C4-2B (cell line): ENCODE measurements around the gene TMED7.

ENCODE experiments used
- H3K27ac ChIP-seq: fragments of 450-650 bp; 2 replicates; pipeline ENCODE4 v1.5.1; 2017
- ZFX ChIP-seq: fragments of 450-650 bp; IDR thresholded peaks from 2 replicates; pipeline ENCODE4 v1.6.1; 2017
- TF ChIP-seq, protein P1 (sequence below): fragments of 450-650 bp; conservative IDR thresholded peaks from 2 replicates; pipeline ENCODE4 v1.5.1; 2017; ENCODE audit warnings: mild to moderate bottlenecking

Gene TMED7

DNA sequence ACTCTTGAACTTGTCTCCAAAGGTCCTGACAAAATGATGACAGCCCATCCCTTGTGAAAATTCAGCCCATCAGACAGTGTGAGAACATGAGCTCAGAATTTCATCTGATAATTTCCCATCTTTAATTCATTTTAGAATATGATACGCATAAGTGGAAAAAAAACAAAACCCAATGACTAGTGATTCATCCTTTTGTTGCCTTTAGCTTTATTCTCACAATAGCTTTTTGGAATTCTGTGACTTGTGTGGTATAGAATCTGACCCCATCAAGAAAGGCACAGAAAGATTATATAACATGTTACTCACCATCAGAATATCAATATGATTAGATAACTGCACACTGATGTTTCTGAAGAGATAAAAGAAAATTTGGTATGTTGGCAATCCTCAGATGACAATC is 16.1 kb upstream of the TMED7 start:
- TF ChIP-seq ZFX: no peak
- TF ChIP-seq, protein P1, sequence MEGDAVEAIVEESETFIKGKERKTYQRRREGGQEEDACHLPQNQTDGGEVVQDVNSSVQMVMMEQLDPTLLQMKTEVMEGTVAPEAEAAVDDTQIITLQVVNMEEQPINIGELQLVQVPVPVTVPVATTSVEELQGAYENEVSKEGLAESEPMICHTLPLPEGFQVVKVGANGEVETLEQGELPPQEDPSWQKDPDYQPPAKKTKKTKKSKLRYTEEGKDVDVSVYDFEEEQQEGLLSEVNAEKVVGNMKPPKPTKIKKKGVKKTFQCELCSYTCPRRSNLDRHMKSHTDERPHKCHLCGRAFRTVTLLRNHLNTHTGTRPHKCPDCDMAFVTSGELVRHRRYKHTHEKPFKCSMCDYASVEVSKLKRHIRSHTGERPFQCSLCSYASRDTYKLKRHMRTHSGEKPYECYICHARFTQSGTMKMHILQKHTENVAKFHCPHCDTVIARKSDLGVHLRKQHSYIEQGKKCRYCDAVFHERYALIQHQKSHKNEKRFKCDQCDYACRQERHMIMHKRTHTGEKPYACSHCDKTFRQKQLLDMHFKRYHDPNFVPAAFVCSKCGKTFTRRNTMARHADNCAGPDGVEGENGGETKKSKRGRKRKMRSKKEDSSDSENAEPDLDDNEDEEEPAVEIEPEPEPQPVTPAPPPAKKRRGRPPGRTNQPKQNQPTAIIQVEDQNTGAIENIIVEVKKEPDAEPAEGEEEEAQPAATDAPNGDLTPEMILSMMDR: no peak

GRCh38 chr5:115640274-115640673 is 14.4 kb upstream of the TMED7 start:
- TF ChIP-seq ZFX: no peak
- TF ChIP-seq, protein P1: no peak
- H3K27ac ChIP-seq: no peak overlapping the region

More for the DNA sequence above, 16.1 kb upstream of the TMED7 start:
- no peak overlapping the region for H3K27ac ChIP-seq

- TF ChIP-seq, protein P1: no peak
- no peak for TF ChIP-seq ZFX
Measured at GRCh38 chr5:115639377-115639776, 13.5 kb upstream of the TMED7 start.

DNA sequence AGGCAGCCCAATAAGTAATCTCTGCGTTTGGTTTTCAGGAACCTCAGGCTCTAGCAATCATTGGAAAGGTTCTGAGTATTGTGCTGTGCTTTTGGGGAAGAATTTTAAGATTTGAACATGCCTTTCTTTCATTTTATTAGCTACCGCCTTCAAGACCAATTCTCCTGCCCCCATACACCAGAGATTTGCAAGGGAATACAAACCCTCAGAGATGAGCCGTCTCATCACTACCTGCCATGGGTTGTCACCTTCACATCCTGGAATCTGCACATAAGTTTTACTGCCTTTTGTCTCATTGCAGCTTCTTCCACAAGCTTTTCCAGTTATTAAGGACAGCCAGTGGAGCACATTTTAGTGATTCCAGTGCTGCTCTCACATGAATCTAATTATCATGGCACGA is 11.7 kb upstream of the TMED7 start:
- H3K27ac ChIP-seq: no peak overlapping the region
- TF ChIP-seq ZFX: no peak
- TF ChIP-seq, protein P1: no peak

More at GRCh38 chr5:115639377-115639776, 13.5 kb upstream of the TMED7 start:
- no peak overlapping the region for H3K27ac ChIP-seq

DNA sequence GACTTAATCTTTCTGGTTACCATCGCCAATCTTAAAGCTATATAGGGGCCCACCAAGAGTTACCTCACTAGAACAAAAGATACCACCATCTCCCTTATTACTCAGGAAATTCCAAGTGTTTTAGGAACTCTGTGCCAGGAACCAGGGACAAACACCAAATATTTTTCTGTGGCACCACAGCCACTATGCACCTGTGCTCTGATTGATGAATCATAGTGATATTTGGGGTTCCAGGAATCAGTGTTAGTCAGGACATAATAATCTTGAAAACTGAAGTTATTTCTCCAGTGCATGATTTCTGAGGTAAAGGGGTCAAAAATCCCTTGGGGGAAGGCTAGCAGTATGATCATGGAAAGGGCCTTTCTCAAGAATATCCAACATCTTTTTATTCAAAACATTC is 10.2 kb upstream of the TMED7 start:
- TF ChIP-seq, protein P1: no peak
- TF ChIP-seq ZFX: no peak
- no peak overlapping the region for H3K27ac ChIP-seq

DNA sequence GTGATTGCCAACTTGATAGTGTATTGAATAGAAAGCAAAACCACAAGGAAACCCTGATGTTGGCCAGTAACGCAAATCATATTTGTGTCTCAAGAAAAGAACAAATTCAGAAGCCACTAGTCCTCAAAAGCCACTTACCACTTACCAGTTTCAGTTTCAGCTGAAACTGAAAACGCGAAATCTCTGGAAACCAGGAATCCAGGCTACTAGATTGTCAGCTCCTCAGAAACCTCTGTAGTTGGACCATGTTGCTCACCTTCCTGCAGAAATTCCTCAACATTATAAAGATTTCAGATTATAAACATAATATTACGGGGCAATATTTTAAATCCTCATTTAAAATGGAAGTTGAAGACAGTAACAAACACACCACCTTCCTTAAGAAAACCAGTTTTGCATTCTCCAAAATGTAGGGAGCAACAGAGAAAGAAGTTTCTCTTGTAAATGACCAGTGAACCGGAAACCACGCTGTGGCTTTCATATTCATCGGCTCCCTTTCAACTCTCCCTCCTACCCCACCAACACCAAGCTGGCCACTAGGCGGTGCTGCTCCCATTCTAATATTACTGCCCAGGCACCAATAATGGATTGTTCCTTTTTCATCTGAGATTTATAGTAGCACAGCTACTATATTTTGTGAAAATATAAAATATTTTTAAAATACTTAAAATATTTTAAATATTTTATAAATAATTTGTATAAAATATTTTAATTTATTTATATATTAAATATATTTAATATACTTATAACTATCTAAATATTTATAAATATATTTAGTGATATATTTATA is 8.7 kb upstream of the TMED7 start:
- TF ChIP-seq ZFX: no peak
- TF ChIP-seq, protein P1: peak; percentile 92
- H3K27ac ChIP-seq: no peak overlapping the region

DNA sequence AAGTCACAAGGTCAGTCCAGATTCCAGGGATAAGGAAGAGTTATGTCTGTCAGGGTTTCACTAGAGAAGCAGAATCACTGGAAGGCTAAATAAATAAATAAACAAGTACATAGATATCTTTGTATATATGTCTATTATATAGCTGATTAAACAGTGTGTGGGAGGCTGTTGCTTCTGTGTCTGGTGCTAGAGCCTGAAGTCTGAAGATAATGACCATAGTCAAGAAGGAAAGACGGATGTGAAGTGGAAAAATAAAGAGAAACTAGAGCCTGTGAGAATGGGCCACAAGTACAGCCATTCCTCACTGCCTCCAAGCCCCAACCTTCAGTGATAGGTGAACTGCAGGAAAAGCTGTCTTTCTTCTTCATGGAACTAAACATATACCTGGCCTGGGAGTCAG is 4.1 kb upstream of the TMED7 start:
- no peak overlapping the region for H3K27ac ChIP-seq
- TF ChIP-seq, protein P1: no peak
- no peak for TF ChIP-seq ZFX
